GM18519 (cell line): Measurements from ENCODE around the gene UBE2E2.

Experiments used
- ATAC-seq: cut with Tn5 transposase; IDR thresholded peaks from one replicate; pipeline ENCODE4 v1.9.1; 2021; ENCODE audit warnings: mild to moderate bottlenecking, moderate library complexity; ENCODE audit not compliant: unreplicated experiment, low FRiP score

Gene UBE2E2

GRCh38 chr3:23495507-23495906, 292.4 kb downstream of the UBE2E2 start:
- no peak for ATAC-seq

DNA sequence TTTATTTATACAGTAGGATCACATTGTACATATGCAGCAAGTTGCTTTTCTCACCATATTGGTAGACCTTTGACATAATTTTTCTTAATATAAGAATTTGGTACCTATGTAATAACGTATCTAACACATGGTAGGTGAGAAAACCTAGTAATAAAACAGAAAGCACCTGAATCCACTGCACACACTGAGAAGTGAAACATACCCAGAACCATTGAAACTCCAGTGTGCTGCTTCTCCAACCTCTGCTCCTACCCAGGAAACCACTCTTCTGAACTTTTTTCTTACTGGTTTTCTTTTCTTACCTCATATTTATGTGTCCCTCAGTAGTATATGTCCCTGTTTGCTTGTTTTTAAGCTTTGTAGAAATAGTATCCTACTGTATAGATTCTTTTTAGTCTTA, 293.0 kb downstream of the UBE2E2 start:
- ATAC-seq = no peak

DNA sequence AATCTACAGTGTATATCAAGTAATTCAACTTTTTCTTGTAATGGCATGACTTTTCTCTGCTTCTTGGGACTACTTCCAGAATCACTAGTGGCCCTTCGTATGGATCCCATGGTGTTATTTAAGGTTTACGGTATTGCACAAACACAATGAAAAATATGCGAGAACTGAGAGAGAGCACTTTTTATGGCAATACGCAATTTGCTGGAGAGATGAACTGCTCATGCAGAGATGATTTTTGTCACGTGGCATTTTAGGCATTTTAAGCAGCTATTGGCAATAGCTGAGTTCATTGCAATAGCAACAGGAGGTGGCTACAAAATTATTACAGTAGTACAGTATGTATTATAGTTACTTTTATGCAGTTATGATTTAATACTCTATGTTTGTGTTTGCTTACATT, 294.0 kb downstream of the UBE2E2 start:
- no peak for ATAC-seq

DNA sequence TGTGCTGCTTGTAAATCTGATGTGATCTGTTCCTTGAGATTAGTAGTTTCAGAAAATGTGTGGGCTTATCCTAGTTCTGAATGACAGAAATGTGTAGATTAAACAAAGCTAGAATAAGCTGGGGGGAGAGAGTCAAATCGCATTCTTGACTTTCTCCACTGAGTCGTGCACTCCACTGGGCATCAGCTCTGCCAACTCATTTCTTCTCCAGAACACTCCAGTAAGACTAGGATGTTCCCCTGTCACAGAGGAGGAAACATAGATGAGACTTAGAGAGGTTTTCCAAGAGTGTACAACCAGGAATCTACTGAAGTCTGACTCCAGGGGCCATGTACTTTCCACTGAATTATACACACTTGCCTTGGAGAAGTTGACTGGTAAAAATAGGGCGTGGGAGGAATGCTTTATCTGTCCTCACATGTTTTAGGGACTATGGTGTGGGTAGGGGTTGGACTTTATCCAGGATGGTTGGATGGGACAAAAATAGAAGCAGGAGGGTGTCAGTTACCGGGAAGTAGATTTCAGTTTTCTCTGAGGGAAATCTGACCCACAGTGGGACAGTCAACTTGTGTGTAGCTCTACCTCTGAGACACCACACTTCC, 298.2 kb downstream of the UBE2E2 start:
- no peak for ATAC-seq

DNA sequence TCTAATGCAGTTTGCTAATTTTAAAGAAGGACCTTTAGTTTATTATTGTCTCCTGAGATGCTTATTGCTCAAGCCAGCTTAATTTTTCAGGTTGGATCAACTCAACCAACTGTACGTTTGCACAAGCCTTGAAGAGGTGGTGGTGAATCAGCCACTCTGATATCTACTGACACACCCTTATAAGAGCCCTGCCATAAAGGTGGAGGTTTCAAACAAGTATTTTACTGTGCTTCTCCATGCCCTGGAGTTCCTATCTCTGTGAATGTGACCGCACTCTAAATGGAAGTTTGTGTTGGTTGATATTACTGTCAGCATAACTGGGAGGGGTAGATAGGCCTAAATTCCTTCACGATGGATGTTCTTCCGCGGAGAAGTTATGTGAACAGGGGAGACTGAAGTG, 305.3 kb downstream of the UBE2E2 start:
- ATAC-seq = no peak

- ATAC-seq = no peak
Measured at GRCh38 chr3:23518441-23518840, 315.3 kb downstream of the UBE2E2 start.

- ATAC-seq = peak; percentile 68
Measured at GRCh38 chr3:23519314-23520208, 316.4 kb downstream of the UBE2E2 start.

DNA sequence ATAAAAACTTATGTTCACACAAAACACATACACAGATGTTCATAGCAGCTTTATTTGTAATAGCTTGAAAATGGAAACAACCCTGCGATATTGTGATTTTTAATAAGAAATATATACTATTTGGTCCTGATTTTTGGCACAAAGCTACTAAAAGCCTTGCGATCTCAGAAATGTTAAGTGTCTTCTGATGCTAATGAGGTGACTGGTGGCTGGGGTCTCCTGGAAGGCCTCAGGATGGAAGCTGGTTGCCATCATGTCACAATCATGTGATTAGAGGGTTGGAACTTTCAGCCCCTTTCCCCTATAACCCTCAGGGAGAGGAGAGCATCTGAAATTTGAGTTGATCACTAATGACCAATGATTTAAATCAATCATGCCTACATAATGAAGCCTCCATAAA, 324.2 kb downstream of the UBE2E2 start:
- no peak for ATAC-seq

DNA sequence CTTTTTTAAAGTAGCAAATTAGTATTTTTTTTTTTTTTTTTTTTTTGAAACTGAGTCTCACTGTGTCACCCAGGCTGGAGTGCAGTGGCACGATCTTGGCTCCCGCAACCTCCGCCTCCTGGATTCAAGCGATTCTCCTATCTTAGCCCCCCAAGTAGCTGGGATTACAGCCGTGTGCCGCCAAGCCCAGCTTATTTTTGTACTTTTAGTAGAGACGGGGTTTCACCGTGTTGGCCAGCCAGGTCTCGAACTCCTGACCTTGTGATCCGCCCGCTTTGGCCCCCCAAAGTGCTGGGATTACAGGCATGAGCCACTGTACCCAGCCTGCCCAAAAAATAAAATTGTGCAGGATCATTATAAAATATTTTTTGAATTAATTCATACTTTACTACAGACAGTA, 330.5 kb downstream of the UBE2E2 start:
- no peak for ATAC-seq

GRCh38 chr3:23533996-23534395, 330.9 kb downstream of the UBE2E2 start:
- ATAC-seq = no peak

GRCh38 chr3:23537101-23537551, 334.0 kb downstream of the UBE2E2 start:
- ATAC-seq = no peak

- no peak for ATAC-seq
Measured at GRCh38 chr3:23539185-23539584, 336.1 kb downstream of the UBE2E2 start.

DNA sequence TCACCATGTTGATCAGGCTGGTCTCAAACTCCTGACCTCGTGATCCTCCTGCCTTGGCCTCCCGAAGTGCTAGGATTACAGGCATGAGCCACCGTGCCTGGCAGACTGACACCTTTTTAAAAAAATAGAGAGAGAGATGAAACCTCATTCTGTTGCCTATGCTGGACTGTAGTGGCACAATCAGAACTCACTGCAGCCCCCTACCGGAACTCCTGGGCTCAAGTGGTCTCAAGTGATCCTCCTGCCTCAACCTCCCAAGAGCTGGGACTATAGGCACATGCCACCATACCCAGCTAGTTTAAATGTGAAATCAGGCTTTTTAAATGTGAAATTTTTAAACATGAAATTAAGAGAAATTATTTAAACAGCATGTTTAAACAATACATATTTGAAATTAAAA, 337.5 kb downstream of the UBE2E2 start:
- ATAC-seq = no peak

- no peak for ATAC-seq
Measured at GRCh38 chr3:23542079-23542478, 339.0 kb downstream of the UBE2E2 start.

- ATAC-seq = no peak
Measured at GRCh38 chr3:23546181-23546580, 343.1 kb downstream of the UBE2E2 start.

- no peak for ATAC-seq
Measured at GRCh38 chr3:23547905-23548650, 345.0 kb downstream of the UBE2E2 start.

DNA sequence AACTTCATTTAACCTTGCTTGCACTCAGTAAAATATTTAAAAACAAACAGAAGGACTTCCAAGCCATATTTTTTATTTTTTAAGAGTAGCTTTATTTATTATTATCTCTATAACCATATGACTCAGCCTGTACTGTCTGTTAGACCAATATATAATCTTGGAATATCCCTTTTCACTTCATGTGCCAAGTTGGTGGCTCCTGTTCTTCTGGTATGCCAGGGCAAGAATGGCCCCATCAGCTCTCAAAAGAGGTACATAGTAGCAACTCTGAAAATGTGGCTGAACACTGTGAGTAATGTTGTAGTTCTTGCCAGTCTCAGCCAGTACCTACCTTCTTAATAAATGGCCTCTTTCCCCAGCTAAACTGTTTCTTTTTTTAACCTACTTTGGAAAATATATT, 345.6 kb downstream of the UBE2E2 start:
- no peak for ATAC-seq

GRCh38 chr3:23549148-23549910, 346.2 kb downstream of the UBE2E2 start:
- no peak for ATAC-seq

- peak; percentile 76 for ATAC-seq
Measured at GRCh38 chr3:23550402-23550801, 347.3 kb downstream of the UBE2E2 start.

DNA sequence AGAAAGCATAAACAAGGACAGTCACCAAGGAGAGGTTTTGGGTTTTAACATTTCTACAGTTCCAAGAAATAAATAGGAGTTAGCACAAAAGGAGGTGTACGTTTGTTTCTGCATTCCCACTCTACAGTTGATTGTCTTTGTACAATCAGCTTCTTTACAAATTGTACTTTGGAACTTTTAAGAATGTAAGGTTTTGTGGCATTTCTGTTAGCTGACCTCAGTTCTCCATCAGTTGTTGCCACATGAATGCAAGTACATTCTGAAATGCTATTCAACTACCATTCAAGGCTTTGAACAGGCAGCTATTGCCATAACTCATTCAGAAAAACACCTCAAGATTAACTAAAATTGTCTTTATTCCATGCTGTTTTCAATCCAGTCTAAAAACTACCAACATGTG, 349.4 kb downstream of the UBE2E2 start:
- no peak for ATAC-seq

GRCh38 chr3:23553353-23553752, 350.2 kb downstream of the UBE2E2 start:
- no peak for ATAC-seq
